ENCODE results near the gene GABRB3. TPM values are rescaled to one million over a fixed set of nuclear protein-coding genes. Genes with fewer than 3 reads are reported as not detected.

Gene GABRB3
- total and polyA plus RNA-seq, 2 donors (not counting 3 experiments of a cell fraction or from before 2014, with no cell fraction given), result 0.03 TPM; not detected in 1

- no peaks in the 10 kb centered on the region for H3K9me1 ChIP-seq (replicated peaks; ENCODE audit: control insufficient read depth, extremely low read depth, insufficient read depth, low read length)
- H3K36me3 ChIP-seq (ENCODE audit: control insufficient read depth in 2 of 2, extremely low read depth in 1 of 2, insufficient read depth in 2 of 2, low read length in 2 of 2), result no peaks in the 10 kb centered on the region
- H2AFZ ChIP-seq (ENCODE audit: low read depth, low read length), result no peak overlapping the region
- H3K9me3 ChIP-seq (replicated peaks; ENCODE audit: control insufficient read depth, insufficient read depth, low read length), result peaks cover 12% of the 10 kb centered on the region
- DNase-seq (ENCODE audit: low read depth, low spot score), result no peak
- ChIA-PET POLR2A (no interaction called here), CTCF (no interaction called here)
- BruUV-seq (replicated peaks), result no TSS peak
- no peaks in the 10 kb centered on the region for H3K4me1 ChIP-seq (ENCODE audit: control insufficient read depth, extremely low read depth, insufficient read depth, low read length)
- H3K4me3 ChIP-seq (replicated peaks in 1 of 3; ENCODE audit: insufficient read depth in 1 of 3, low read depth in 1 of 3, low read length in 3 of 3), result no peak overlapping the region
- H3K27ac ChIP-seq (ENCODE audit: insufficient read depth, low read depth, low read length), result no peak overlapping the region
- dilution Hi-C loops (cut with MboI; ENCODE audit: extremely low pct_ligation_motif_present, low sequenced_read_pairs) (no loop called here), intact Hi-C loops (cut with micrococcal nuclease) (no loop called here)
- no peak for TF ChIP-seq POLR2A (IDR thresholded peaks at IDR 0.05; ENCODE audit: low read depth, low read length)
- no peaks in the 10 kb centered on the region for H3K27me3 ChIP-seq (ENCODE audit: control insufficient read depth in 2 of 2, insufficient read depth in 2 of 2, low read length in 2 of 2)
- FAIRE-seq, result no peak
- no peak overlapping the region for H3K9ac ChIP-seq (replicated peaks; ENCODE audit: extremely low read depth, insufficient read depth, low read length)
- H4K20me1 ChIP-seq (replicated peaks; ENCODE audit: control insufficient read depth, extremely low read depth, insufficient read depth, low read length), result no peaks in the 10 kb centered on the region
- H3K79me2 ChIP-seq (ENCODE audit: control insufficient read depth, insufficient read depth, low read length), result no peaks in the 10 kb centered on the region
- H3K4me2 ChIP-seq (ENCODE audit: insufficient read depth, low read length), result no peak overlapping the region
Observed at GRCh38 chr15:26562336-26562735, 210.5 kb downstream of the GABRB3 start.

- H3K4me2 ChIP-seq (ENCODE audit: insufficient read depth, low read length), result no peak overlapping the region
- BruUV-seq (replicated peaks), result no TSS peak
- dilution Hi-C loops (cut with MboI; ENCODE audit: extremely low pct_ligation_motif_present, low sequenced_read_pairs) (no loop called here), intact Hi-C loops (cut with micrococcal nuclease) (no loop called here)
- H3K36me3 ChIP-seq (ENCODE audit: control insufficient read depth in 2 of 2, extremely low read depth in 1 of 2, insufficient read depth in 2 of 2, low read length in 2 of 2), result no peaks in the 10 kb centered on the region
- no peak for FAIRE-seq
- no peak overlapping the region for H3K4me3 ChIP-seq (replicated peaks in 1 of 3; ENCODE audit: insufficient read depth in 1 of 3, low read depth in 1 of 3, low read length in 3 of 3)
- no peak for DNase-seq (ENCODE audit: low read depth, low spot score)
- peaks cover 15% of the 10 kb centered on the region for H3K9me3 ChIP-seq (replicated peaks; ENCODE audit: control insufficient read depth, insufficient read depth, low read length)
- H3K79me2 ChIP-seq (ENCODE audit: control insufficient read depth, insufficient read depth, low read length), result no peaks in the 10 kb centered on the region
- TF ChIP-seq POLR2A (IDR thresholded peaks at IDR 0.05; ENCODE audit: low read depth, low read length), result no peak
- no peak for TF ChIP-seq POLR2AphosphoS5 (IDR thresholded peaks at IDR 0.05; ENCODE audit: insufficient read depth, low read depth, low read length)
- no peak for TF ChIP-seq MAX (IDR thresholded peaks at IDR 0.05; ENCODE audit: insufficient read depth, insufficient read length)
- TF ChIP-seq MYC (IDR thresholded peaks at IDR 0.05; ENCODE audit: low read depth, low read length), result no peak
- no peak for TF ChIP-seq CTCF (IDR thresholded peaks at IDR 0.05; ENCODE audit: extremely low read depth in 1 of 2, insufficient read depth in 1 of 2, low read depth in 1 of 2, low read length in 2 of 2)
- TF ChIP-seq GATA2 (IDR thresholded peaks at IDR 0.05; ENCODE audit: insufficient read depth, insufficient read length, low read depth, low read length), result no peak
- TF ChIP-seq FOS (IDR thresholded peaks at IDR 0.05; ENCODE audit: borderline replicate concordance, insufficient read depth, low read length), result no peak
- TF ChIP-seq JUN (IDR thresholded peaks at IDR 0.05; ENCODE audit: borderline replicate concordance, insufficient read depth, insufficient read length, low read depth), result no peak
- TF ChIP-seq EZH2 (IDR thresholded peaks at IDR 0.05; ENCODE audit: borderline replicate concordance, low read depth, low read length, severe bottlenecking), result no peak
- H2AFZ ChIP-seq (ENCODE audit: low read depth, low read length), result no peak overlapping the region
- H3K27ac ChIP-seq (ENCODE audit: insufficient read depth, low read depth, low read length), result no peak overlapping the region
- H3K9ac ChIP-seq (replicated peaks; ENCODE audit: extremely low read depth, insufficient read depth, low read length), result no peak overlapping the region
- H3K27me3 ChIP-seq (ENCODE audit: control insufficient read depth in 2 of 2, insufficient read depth in 2 of 2, low read length in 2 of 2), result no peaks in the 10 kb centered on the region
- POLR2A ChIA-PET, result no interaction called here
- no peaks in the 10 kb centered on the region for H4K20me1 ChIP-seq (replicated peaks; ENCODE audit: control insufficient read depth, extremely low read depth, insufficient read depth, low read length)
- H3K9me1 ChIP-seq (replicated peaks; ENCODE audit: control insufficient read depth, extremely low read depth, insufficient read depth, low read length), result no peaks in the 10 kb centered on the region
- CTCF ChIA-PET, result no interaction called here
- H3K4me1 ChIP-seq (ENCODE audit: control insufficient read depth, extremely low read depth, insufficient read depth, low read length), result no peaks in the 10 kb centered on the region
Observed at GRCh38 chr15:26561896-26562295, 211.0 kb downstream of the GABRB3 start.

Data from endothelial cell of umbilical vein (primary cell).